ENCODE measurements around the gene RSAD1.

Gene RSAD1

DNA sequence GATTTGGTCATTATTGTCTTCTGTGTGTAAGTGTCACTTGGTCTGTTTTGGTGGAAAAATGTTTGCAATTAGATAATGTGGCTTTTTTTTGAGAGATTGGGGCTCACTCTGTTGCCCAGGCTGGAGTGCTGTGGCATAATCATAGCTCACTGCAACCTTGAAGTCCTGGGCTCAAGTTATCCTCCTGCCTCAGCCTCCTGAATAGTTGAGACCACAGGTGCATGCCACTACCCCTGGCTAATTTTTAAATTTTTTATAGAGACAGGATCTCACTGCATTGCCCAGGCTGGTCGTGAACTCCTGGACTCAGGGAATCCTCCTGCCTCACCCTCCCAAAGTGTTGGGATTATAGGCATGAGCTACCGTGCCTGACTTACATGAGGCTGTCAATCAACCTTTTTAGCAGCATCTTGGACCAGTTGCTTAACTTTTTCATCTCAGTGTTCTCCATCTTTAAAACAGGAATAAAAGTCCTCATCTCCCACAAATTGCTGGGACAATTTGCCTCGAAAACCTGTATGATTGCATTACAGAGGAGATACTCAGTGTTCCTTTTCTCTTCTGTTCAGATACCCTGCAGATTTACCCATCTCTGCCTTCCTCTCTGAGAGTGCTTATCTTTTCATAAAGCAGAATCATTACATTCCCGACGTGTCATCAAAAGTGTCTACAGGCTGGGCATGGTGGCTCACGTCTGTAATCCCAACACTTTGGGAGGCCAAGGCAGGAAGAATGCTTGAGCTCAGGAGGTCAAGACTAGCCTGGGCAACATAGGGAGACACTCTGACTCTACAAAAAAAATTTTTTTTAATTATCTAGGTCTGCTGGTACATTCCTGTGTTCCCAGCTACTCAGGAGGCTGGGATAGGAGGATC lies 33.6 kb upstream of the RSAD1 start:
- Histone ChIP-seq H3K27ac (ENCODE audit: low read depth, low read length) (no peak overlapping the region), H3K36me3 (ENCODE audit: insufficient read depth, low read length) (no peaks in the 10 kb centered on the region), H3K9me3 (ENCODE audit: low read length) (no peaks in the 10 kb centered on the region), H3K27me3 (ENCODE audit: control insufficient read depth in 1 of 2, insufficient read depth in 2 of 2, low read length in 2 of 2) (no peaks in the 10 kb centered on the region), H3K4me1 (ENCODE audit: insufficient read depth, low read length) (peaks cover 4% of the 10 kb centered on the region), H3K4me3 (ENCODE audit: low read depth in 1 of 2, low read length in 2 of 2) (no peak overlapping the region), H3K9ac (ENCODE audit: low read length) (no peak overlapping the region)

DNA sequence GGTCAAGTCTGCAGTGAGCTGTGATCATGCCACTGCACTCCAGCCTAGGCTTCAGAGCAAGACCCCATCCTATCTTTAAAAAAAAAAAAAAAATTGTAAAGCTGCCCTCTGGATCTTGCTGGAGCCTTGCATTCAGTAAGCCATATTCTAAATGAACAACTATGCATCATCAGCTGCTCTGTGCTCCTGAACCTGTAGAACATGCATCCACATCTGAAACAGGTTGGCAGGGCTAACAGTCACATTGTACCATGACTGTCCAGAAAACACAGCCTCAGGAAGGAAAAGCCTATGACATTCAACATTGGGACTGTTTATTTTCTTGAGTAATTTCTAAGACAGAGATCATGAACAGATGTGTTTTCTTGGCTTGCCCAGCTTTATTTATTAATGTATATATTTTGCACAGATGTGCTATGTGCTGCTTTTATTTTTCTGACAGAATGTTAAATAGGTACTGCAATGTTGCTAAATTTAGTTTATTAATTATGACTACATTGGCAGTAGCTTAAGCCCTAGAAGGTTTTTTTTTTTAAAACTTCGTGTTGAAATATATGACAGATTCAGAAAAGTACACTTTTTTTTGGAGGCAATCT lies 32.8 kb upstream of the RSAD1 start:
- Histone ChIP-seq H3K27ac (ENCODE audit: low read depth, low read length) (no peak overlapping the region), H3K9ac (ENCODE audit: low read length) (no peak overlapping the region), H3K9me3 (ENCODE audit: low read length) (no peaks in the 10 kb centered on the region), H3K4me3 (ENCODE audit: low read depth in 1 of 2, low read length in 2 of 2) (no peak overlapping the region), H3K4me1 (ENCODE audit: insufficient read depth, low read length) (peaks cover 4% of the 10 kb centered on the region), H3K36me3 (ENCODE audit: insufficient read depth, low read length) (no peaks in the 10 kb centered on the region), H3K27me3 (ENCODE audit: control insufficient read depth in 1 of 2, insufficient read depth in 2 of 2, low read length in 2 of 2) (no peaks in the 10 kb centered on the region)

DNA sequence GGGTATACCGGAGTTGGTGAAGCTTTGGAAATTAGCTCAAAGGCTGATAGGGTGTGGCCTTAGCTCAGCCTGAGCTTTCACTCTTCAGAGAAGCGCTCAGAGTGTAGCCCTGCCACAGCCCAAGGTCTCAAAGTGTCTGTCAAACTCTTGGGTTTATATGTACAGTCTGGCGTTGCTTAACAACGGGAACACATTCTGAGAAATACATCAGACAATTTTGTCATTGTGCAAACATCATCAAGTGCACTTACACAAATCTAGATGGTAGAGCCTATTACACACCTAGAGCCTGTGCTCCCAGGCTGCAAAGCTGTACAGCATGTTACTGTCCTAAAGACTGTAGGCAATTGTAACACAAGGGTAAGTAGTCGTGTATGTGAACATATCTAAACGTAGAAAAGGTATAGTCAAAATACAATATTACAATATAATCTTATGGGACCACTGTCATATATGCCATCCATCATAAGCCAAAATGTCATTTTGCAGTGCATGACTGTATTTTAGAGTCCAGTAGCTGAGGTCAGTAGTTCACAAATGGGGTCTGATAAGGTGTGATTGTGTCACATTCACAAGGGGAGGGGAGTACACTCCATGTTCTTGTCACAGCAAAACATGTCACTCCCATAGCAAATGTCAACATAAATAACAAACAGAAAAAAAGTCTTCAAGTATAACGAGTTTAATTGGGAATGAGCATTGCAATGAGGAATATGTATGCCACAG lies 30.6 kb upstream of the RSAD1 start:
- peaks cover 4% of the 10 kb centered on the region for H3K4me1 ChIP-seq (ENCODE audit: insufficient read depth, low read length)
- H3K4me3 ChIP-seq (ENCODE audit: low read depth in 1 of 2, low read length in 2 of 2), result no peak overlapping the region
- H3K36me3 ChIP-seq (ENCODE audit: insufficient read depth, low read length), result no peaks in the 10 kb centered on the region
- H3K27me3 ChIP-seq (ENCODE audit: control insufficient read depth in 1 of 2, insufficient read depth in 2 of 2, low read length in 2 of 2), result no peaks in the 10 kb centered on the region
- no peaks in the 10 kb centered on the region for H3K9me3 ChIP-seq (ENCODE audit: low read length)
- no peak overlapping the region for H3K9ac ChIP-seq (ENCODE audit: low read length)
- no peak overlapping the region for H3K27ac ChIP-seq (ENCODE audit: low read depth, low read length)

DNA sequence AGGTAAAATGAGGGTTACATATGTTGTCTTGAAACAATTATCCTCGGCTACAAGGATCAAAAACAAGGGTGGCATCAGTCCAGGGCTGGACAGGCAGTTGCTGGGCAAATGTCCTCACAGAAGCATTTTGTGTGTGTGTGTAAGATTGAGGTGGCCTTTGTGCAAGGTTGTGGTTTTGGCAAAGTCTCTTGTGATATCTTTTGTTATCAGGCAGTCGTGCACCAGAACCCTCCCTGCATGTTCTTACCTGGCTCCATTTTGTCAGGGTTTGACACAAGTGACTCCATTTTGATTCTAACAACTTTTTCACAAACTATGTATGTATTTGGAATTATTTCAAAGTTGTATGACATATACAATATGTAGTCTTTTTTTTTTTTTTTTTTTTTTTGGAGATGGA lies 30.0 kb upstream of the RSAD1 start:
- Histone ChIP-seq H3K4me1 (ENCODE audit: insufficient read depth, low read length) (no peaks in the 10 kb centered on the region), H3K9me3 (ENCODE audit: low read length) (no peaks in the 10 kb centered on the region), H3K27ac (ENCODE audit: low read depth, low read length) (no peak overlapping the region), H3K4me3 (ENCODE audit: low read depth in 1 of 2, low read length in 2 of 2) (no peak overlapping the region), H3K36me3 (ENCODE audit: insufficient read depth, low read length) (no peaks in the 10 kb centered on the region), H3K27me3 (ENCODE audit: control insufficient read depth in 1 of 2, insufficient read depth in 2 of 2, low read length in 2 of 2) (no peaks in the 10 kb centered on the region), H3K9ac (ENCODE audit: low read length) (no peak overlapping the region)

DNA sequence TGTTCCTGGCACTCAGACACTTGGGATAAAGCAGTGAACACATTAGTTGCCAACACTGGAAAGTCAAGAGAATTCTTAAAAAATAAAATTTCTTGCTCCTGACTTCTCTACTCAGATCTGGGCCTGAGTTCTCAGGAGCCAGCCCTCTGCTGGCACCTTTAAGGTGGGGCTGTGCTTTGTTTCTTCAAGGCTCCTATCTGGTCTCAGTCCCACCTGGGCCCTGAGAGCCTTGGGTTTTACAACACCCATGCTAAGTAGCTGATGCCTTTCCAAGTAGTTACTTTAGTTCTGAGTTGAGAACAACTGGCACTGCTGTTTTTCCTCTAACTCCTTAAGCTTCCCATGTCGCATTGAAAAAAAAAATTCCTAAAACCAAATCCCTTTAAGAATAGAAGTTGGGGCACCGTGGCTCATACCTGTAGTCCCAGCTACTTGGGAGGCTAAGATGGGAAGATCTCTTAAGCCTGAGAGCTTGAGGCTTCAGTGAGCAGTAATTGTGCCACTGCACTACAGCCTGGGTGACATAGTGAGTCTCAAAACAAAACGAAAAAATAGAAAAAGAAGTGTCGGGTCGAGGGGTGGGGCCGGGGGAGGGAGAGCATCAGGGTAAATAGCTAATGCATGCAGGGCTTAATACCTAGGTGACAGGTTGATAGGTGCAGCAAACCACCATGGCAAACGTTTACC lies 26.6 kb upstream of the RSAD1 start:
- Histone ChIP-seq H3K36me3 (ENCODE audit: insufficient read depth, low read length) (no peaks in the 10 kb centered on the region), H3K9me3 (ENCODE audit: low read length) (no peaks in the 10 kb centered on the region), H3K27me3 (ENCODE audit: control insufficient read depth in 1 of 2, insufficient read depth in 2 of 2, low read length in 2 of 2) (no peaks in the 10 kb centered on the region), H3K27ac (ENCODE audit: low read depth, low read length) (no peak overlapping the region), H3K4me3 (ENCODE audit: low read depth in 1 of 2, low read length in 2 of 2) (no peak overlapping the region), H3K4me1 (ENCODE audit: insufficient read depth, low read length) (no peaks in the 10 kb centered on the region), H3K9ac (ENCODE audit: low read length) (no peak overlapping the region)

DNA sequence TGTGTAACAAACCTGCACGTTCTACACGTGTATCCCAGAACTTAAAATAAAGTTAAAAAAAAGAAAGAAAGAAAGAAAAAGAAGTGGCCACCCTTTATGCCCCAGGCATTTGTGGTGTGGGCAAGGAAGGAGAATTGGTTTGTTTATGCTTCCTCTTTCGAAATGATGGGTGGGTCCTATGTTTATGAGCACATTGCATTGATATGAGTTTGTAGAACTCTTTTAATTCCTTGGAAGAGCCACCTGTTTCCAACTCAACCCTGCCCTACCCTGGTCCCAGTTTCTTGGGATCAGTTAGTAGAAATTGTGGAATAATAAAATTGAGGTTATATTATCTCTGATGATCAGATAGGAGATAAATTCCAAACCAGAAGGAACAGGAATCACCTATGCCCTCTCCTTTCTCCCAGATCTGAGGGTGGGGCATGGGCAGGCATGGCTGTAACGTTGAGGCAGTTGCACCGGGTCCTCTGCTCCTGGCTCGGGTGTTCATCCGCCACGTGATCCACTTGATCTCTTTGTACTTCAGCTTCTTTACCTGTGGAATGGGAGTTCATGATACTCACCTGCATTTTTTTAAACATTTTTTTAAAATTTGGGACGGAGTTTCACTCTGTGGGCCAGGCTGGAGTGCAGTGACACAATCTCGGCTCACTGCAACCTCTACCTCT lies 25.9 kb upstream of the RSAD1 start:
- Histone ChIP-seq H3K9ac (ENCODE audit: low read length) (no peak overlapping the region), H3K27ac (ENCODE audit: low read depth, low read length) (no peak overlapping the region), H3K27me3 (ENCODE audit: control insufficient read depth in 1 of 2, insufficient read depth in 2 of 2, low read length in 2 of 2) (no peaks in the 10 kb centered on the region), H3K4me3 (ENCODE audit: low read depth in 1 of 2, low read length in 2 of 2) (no peak overlapping the region), H3K9me3 (ENCODE audit: low read length) (no peaks in the 10 kb centered on the region), H3K36me3 (ENCODE audit: insufficient read depth, low read length) (no peaks in the 10 kb centered on the region), H3K4me1 (ENCODE audit: insufficient read depth, low read length) (no peaks in the 10 kb centered on the region)

DNA sequence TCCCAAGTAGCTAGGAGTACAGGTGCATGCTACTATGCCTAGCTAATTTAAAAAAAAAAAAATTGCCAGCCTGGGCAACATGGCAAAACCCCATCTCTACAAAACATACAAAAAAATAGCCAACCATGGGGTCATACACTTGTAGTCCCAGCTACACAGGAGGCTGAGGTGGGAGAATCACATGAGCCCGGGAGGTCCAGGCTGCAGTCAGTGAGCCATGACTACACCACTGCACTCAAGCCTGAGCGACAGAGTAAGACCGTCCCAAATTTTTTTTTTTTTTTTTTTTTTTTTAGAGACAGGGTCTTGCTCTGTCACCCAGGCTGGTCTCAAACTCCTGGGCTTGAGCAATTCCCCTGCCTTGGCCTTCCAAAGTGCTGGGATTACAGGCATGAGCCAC lies 24.8 kb upstream of the RSAD1 start:
- H3K4me1 ChIP-seq (ENCODE audit: insufficient read depth, low read length), result no peaks in the 10 kb centered on the region
- no peaks in the 10 kb centered on the region for H3K27me3 ChIP-seq (ENCODE audit: control insufficient read depth in 1 of 2, insufficient read depth in 2 of 2, low read length in 2 of 2)
- H3K9ac ChIP-seq (ENCODE audit: low read length), result no peak overlapping the region
- no peak overlapping the region for H3K27ac ChIP-seq (ENCODE audit: low read depth, low read length)
- H3K9me3 ChIP-seq (ENCODE audit: low read length), result no peaks in the 10 kb centered on the region
- no peak overlapping the region for H3K4me3 ChIP-seq (ENCODE audit: low read depth in 1 of 2, low read length in 2 of 2)
- H3K36me3 ChIP-seq (ENCODE audit: insufficient read depth, low read length), result no peaks in the 10 kb centered on the region

DNA sequence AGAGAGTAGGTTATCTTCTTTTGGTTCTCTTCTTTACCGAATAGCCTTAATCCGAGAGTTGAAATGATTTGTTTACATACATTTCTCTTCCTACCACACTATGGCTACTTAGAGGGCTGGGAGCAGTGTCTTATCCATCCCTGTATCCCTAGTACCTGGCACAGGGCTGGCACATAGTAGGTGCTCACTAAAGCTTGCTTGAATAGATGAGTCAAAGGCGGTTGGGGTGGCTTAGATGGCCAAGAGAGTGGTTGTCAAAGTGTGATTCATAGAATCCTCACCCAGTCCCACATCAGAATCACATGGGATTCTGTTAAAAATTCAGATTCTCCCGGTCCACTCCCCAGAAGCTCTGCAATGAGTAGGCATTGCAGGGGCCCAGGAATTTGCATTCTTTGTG lies 21.0 kb upstream of the RSAD1 start:
- Histone ChIP-seq H3K9ac (ENCODE audit: low read length) (no peak overlapping the region), H3K36me3 (ENCODE audit: insufficient read depth, low read length) (no peaks in the 10 kb centered on the region), H3K27me3 (ENCODE audit: control insufficient read depth in 1 of 2, insufficient read depth in 2 of 2, low read length in 2 of 2) (no peaks in the 10 kb centered on the region), H3K27ac (ENCODE audit: low read depth, low read length) (no peak overlapping the region), H3K4me1 (ENCODE audit: insufficient read depth, low read length) (no peaks in the 10 kb centered on the region), H3K4me3 (ENCODE audit: low read depth in 1 of 2, low read length in 2 of 2) (no peak overlapping the region), H3K9me3 (ENCODE audit: low read length) (no peaks in the 10 kb centered on the region)

DNA sequence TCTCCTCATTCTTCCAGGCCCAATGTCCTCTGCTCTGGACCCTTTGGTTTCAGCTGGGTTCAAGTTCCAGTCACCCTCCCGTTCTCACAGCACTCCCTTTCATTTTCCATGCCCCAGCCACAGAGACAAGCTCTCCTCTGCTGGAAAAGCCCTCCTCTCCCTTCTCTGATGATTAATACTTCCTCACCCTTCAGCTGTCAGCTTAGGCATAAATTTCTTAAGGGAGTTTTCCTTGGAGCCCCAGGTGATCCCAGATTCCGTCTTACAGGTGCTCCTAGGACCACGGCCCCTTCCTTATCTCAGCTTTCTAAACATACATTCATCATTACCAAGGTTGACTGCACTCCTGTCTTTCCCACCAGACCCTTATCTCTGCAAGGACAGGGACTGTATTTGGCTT lies 20.4 kb upstream of the RSAD1 start:
- Histone ChIP-seq H3K9ac (ENCODE audit: low read length) (no peak overlapping the region), H3K4me3 (ENCODE audit: low read depth in 1 of 2, low read length in 2 of 2) (no peak overlapping the region), H3K27ac (ENCODE audit: low read depth, low read length) (no peak overlapping the region), H3K9me3 (ENCODE audit: low read length) (no peaks in the 10 kb centered on the region), H3K4me1 (ENCODE audit: insufficient read depth, low read length) (no peaks in the 10 kb centered on the region), H3K27me3 (ENCODE audit: control insufficient read depth in 1 of 2, insufficient read depth in 2 of 2, low read length in 2 of 2) (no peaks in the 10 kb centered on the region), H3K36me3 (ENCODE audit: insufficient read depth, low read length) (no peaks in the 10 kb centered on the region)

DNA sequence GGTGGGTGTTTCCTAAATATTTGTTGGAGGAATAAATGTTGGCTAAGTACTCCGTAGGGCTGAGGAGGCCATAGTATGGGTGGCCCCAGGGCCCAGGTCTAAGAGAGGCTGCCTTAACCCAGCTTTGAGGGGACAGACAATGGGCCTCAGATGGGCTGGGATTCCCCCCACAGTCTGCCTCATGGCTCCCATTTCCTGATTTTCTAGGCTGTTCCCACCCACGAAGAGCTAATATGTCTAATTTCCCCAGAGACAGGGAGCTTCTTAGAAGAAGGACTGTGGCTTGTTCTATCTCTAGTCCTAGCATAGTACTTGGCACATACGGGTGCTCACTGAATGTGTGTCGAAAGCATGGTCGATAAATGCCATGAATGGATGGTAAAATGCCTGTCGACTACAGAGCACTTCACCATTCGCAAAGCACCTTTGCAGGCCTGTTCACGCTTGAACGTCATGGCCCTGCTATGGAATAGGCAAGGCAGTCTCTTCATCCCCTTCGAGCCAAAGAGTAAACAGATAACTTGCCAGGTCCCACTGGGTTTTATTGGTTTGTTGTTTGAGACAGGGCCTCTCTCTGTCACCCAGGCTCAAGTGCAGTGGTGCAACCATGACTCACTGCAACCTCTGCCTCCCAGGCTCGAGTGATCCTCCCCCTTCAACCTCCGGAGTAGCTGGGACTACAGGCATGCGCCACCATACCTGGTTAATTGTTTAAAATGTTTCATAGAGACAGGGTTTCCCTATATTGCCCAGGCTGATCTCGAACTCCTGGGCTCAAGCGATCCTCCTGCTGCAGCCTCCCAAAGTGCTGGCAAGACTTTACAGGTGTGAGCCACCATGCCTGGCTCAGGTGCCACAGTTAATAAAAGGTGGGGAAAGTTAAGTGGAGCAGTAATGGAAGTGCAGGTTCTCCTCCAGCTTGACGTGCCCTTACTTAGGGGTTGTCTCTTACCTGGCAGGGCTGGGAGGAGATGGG lies 19.7 kb upstream of the RSAD1 start:
- Histone ChIP-seq H3K27ac (ENCODE audit: low read depth, low read length) (no peak overlapping the region), H3K4me3 (ENCODE audit: low read depth in 1 of 2, low read length in 2 of 2) (no peak overlapping the region), H3K4me1 (ENCODE audit: insufficient read depth, low read length) (no peaks in the 10 kb centered on the region), H3K36me3 (ENCODE audit: insufficient read depth, low read length) (no peaks in the 10 kb centered on the region), H3K9ac (ENCODE audit: low read length) (no peak overlapping the region), H3K9me3 (ENCODE audit: low read length) (no peaks in the 10 kb centered on the region), H3K27me3 (ENCODE audit: control insufficient read depth in 1 of 2, insufficient read depth in 2 of 2, low read length in 2 of 2) (no peaks in the 10 kb centered on the region)

Measured in muscle layer of colon (tissue), 2 donors.